Activated naive CD4-positive, alpha-beta T cell treated with anti-CD3 and anti-CD28 coated beads, Interleukin-2, amount 10 ng/mL, durations not matched to agents 7 days and 5 days (primary cell): ENCODE measurements around the gene LRBA.
A peak's percentile ranks its signal among the peaks of the same experiment; 100 is the strongest.
"Not testable (repeated sequence)": the region's sequence is repeated elsewhere in the genome, so short reads cannot be mapped to it uniquely, and the experiment has no call there.

Experiments used
- CTCF ChIA-PET: fragments of 350-600 bp; sonication (Branson Sonifier 250); formaldehyde crosslinking; loops from one replicate; lab custom pipeline; 2021; ENCODE audit warnings: antibody characterized with exemption; lab: Charles Lee
- DNase-seq: peaks from one replicate; pipeline ENCODE4 v3.0.0-alpha.2; 2020
- H3K27ac Mint-ChIP-seq: one replicate; pipeline ENCODE4 v1.8.0; 2021; ENCODE audit warnings: mild to moderate bottlenecking, moderate library complexity, mixed read lengths
- H3K27me3 Mint-ChIP-seq: one replicate; pipeline ENCODE4 v1.8.0; 2021; ENCODE audit warnings: mild to moderate bottlenecking, mixed read lengths
- H3K36me3 Mint-ChIP-seq: one replicate; pipeline ENCODE4 v1.8.0; 2021; ENCODE audit warnings: mixed read lengths
- H3K4me1 Mint-ChIP-seq: one replicate; pipeline ENCODE4 v1.8.0; 2021; ENCODE audit warnings: mixed read lengths
- H3K4me3 Mint-ChIP-seq: one replicate; pipeline ENCODE4 v1.8.0; 2021; ENCODE audit warnings: mild to moderate bottlenecking, moderate library complexity, mixed read lengths
- H3K9me3 Mint-ChIP-seq: one replicate; pipeline ENCODE4 v1.8.0; 2021; ENCODE audit warnings: mixed read lengths

The LRBA gene

DNA sequence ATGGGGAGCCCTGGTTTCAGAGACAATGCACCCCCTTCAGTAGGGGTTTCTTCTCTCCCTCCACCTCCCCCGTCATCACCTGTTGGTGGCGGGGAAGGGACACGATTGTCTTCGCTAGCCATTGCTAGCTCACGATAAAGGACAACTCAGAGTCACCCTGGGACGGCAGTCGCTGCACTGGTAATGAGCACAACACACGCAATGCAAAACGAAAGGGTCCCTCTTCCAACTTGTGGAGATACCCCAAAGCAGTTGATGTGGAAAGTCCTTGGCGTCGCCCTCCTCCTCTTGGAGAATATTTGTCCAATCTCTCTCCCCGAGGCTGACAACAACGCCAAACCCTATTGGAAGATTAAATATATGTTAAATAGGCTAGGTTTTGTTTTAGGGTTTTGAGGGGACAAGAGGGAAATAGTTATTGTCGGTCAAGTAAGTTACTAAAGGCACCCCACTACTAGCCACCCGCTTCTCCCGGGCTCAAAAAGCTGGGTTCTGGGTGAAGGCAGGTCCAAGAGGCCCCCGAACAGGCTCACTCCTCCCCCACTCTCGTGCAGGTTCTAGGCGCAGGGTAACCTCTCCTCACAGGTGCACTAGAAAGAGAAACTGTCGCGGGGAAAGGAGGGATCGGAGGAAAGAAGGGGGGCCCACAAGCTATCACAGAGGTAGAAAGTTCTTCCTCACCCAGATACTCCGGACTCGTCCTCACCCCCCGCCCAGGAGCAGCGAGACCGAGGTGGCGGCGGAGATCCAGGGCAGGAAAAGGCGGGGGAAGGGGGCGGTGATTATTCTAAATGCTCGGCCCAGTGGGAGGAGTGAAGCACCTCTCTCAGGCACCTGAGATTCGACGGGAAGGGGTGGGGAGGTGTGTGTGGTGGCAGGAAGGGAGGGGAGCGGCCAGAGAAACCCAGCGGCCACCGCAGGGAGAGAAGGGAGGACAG, at the start of gene LRBA:
LRBA (minus strand) TSS at position 764 of the 938 bp plus-strand sequence; CDS start at position 122, 642 bp downstream.
- H3K36me3 Mint-ChIP-seq = peaks cover 10% of the 10 kb centered on the region
- H3K9me3 Mint-ChIP-seq = no peaks in the 10 kb centered on the region
- peak within 1 kb of the TSS; percentile 99 for H3K27ac Mint-ChIP-seq
- peaks cover 31% of the 10 kb centered on the region for H3K4me1 Mint-ChIP-seq
- CTCF ChIA-PET = interaction anchor here (1.0 kb wide), 1 partner anchor 11 kb away, joined by 3 read pairs; no protein-coding TSS in a partner anchor
- peak within 1 kb of the TSS; percentile 100 for H3K4me3 Mint-ChIP-seq
- DNase-seq = peak; percentile 93
- H3K27me3 Mint-ChIP-seq = peaks cover 6% of the 10 kb centered on the region

DNA sequence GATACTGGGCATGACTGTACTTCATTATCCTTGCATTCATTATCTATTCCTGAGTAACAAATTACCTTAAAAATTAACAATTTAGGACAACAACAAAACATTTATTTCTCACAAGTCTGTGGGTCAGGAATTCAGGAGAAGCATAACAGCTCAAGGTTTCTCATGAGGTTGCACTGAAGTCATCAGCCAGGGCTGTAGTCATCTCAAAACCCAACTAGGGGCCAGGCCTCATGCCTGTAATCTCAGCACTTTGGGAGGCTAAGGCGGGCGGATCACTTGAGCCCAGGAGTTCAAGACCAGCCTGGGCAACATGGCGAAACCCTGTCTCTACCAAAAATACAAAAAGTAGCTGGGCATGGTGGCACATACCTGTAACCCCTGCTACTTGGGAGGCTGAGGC, 48.1 kb upstream of the LRBA start:
- H3K27ac Mint-ChIP-seq, H3K4me3 Mint-ChIP-seq, H3K27me3 Mint-ChIP-seq, H3K9me3 Mint-ChIP-seq, CTCF ChIA-PET, H3K4me1 Mint-ChIP-seq, DNase-seq, H3K36me3 Mint-ChIP-seq: not testable (repeated sequence)

DNA sequence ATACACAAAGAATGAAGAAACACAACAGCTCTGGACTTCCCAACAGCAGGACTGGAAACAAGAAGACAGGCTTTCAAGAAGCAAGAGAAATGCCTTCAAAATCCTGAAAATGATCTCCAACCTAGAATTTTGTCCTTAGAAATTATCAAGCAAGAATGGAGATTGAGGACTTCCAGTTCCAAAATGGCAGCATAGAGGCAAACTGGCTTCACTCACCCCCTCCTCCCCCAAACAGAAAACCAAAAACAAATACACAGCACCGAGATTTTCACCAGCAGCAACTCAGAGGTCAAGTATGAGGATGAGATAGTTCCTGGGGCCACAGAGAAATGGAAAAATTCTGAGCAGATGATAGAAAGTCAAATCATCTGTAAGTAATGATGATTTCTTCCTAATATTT, 40.5 kb upstream of the LRBA start:
- no peaks in the 10 kb centered on the region for H3K36me3 Mint-ChIP-seq
- H3K27me3 Mint-ChIP-seq = no peaks in the 10 kb centered on the region
- no peaks in the 10 kb centered on the region for H3K9me3 Mint-ChIP-seq
- H3K4me3 Mint-ChIP-seq = no peak overlapping the region
- H3K27ac Mint-ChIP-seq = no peak overlapping the region
- no peaks in the 10 kb centered on the region for H3K4me1 Mint-ChIP-seq
- CTCF ChIA-PET = no interaction called here
- DNase-seq = no peak

DNA sequence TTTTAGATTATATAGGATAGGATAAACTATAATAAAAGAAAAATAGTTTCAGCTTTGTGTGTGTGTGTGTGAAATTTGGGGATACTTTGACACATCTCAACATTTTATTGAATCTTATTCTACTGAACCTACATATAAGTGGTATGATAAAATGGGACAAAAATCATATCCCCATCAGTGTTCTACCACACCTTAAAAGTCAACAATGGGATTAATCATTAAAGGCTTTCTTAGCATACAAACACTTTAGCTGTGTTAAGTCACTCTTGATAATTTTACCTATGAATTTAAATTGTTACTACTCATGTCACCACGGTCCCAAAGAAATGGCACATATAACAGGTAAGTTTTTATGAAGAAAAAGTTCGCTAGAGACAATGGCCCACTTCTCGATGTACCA, 37.7 kb upstream of the LRBA start:
- no peak overlapping the region for H3K27ac Mint-ChIP-seq
- H3K9me3 Mint-ChIP-seq = no peaks in the 10 kb centered on the region
- no peak for DNase-seq
- CTCF ChIA-PET = no interaction called here
- no peaks in the 10 kb centered on the region for H3K4me1 Mint-ChIP-seq
- H3K4me3 Mint-ChIP-seq = no peak overlapping the region
- H3K27me3 Mint-ChIP-seq = no peaks in the 10 kb centered on the region
- H3K36me3 Mint-ChIP-seq = no peaks in the 10 kb centered on the region

- Mint-ChIP-seq H3K27ac (no peak overlapping the region), H3K4me3 (no peak overlapping the region), H3K27me3 (no peaks in the 10 kb centered on the region), H3K9me3 (no peaks in the 10 kb centered on the region), H3K36me3 (no peaks in the 10 kb centered on the region), H3K4me1 (no peaks in the 10 kb centered on the region)
- CTCF ChIA-PET = no interaction called here
- DNase-seq = no peak
These were observed 34.4 kb upstream of the LRBA start for GRCh38 chr4:151049430-151049884.

DNA sequence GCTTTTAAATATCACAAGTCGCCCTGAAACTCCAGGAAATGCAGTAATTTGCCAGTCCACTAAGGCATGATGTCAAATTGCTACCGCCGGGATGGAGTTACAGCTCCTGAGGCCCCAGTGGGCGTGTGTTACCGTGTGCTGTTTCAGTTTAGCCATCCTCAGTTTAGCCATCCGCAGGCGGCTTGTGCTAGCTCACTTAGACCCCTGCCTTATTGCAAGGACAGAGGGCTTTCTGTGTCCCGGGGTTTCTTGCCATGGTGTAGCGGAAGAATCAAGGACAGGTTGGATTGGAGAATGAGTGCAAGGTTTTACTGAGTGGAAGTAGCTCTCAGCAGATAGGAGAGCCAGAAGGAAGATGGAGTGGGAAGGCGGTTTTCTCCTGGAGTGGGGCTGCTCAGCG, 33.8 kb upstream of the LRBA start:
- H3K36me3 Mint-ChIP-seq = no peaks in the 10 kb centered on the region
- H3K27ac Mint-ChIP-seq = no peak overlapping the region
- H3K4me1 Mint-ChIP-seq = no peaks in the 10 kb centered on the region
- CTCF ChIA-PET = interaction anchor here (0.6 kb wide), 1 partner anchor 319 kb away, joined by 4 read pairs; no protein-coding TSS in a partner anchor
- DNase-seq = no peak
- no peaks in the 10 kb centered on the region for H3K27me3 Mint-ChIP-seq
- H3K4me3 Mint-ChIP-seq = no peak overlapping the region
- H3K9me3 Mint-ChIP-seq = no peaks in the 10 kb centered on the region

DNA sequence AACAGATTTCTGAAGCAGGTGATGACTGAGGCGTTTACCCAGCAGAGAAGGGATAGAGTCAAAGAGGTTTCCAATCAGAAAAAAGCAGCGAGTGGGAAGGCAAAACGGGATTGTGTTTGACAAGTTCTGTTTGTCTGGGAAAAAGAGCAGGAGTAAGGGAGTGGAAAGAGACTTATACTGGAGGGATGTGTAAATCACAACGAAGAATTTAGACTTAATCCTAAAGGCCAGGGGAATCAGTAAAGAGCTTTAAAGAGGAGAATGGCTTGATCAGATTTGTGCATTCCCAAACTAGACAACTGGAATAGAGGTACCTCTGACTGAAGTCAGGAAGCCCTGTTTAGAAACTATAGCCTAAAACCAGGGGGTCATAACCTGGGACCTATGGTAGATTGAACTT, 31.5 kb upstream of the LRBA start:
- Mint-ChIP-seq H3K27ac (no peak overlapping the region), H3K36me3 (no peaks in the 10 kb centered on the region), H3K27me3 (no peaks in the 10 kb centered on the region), H3K9me3 (no peaks in the 10 kb centered on the region), H3K4me1 (no peaks in the 10 kb centered on the region), H3K4me3 (no peak overlapping the region)
- no peak for DNase-seq
- CTCF ChIA-PET = no interaction called here

- no peaks in the 10 kb centered on the region for H3K27me3 Mint-ChIP-seq
- CTCF ChIA-PET = no interaction called here
- no peak overlapping the region for H3K27ac Mint-ChIP-seq
- no peak overlapping the region for H3K4me3 Mint-ChIP-seq
- no peak for DNase-seq
- no peaks in the 10 kb centered on the region for H3K4me1 Mint-ChIP-seq
- no peaks in the 10 kb centered on the region for H3K9me3 Mint-ChIP-seq
- H3K36me3 Mint-ChIP-seq = no peaks in the 10 kb centered on the region
These were observed 30.8 kb upstream of the LRBA start for GRCh38 chr4:151045907-151046306.

DNA sequence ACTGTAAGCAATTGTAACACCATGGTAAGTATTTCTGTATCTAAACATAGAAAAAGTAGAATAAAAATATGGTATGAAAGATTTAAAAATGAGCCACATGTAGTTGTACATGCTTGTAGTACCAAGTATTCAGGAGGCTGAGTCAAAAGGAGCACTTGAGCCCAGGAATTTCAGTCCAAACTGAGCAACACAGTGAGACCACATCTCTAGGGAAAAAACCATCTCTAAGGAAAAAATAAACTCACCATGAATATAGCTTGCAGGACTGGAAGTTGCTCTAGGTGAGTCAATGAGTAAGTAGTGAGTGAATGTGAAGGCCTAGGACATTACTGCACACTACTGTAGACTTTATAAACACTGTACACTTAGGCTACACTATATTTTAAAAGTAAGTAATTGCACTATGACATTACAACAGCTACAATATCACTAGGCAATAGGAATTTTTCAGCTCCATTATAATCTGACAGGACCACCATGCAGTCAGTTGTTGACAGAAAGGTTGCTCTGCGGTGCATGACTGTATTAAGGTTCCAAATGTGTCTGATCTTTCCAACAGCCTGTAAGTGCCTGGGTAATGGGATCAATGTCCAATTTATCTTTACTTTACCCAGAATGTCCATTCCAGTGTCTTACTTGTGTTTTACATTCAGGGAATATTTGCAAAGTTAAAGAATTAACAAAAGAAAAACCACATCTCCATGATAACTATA, 28.9 kb upstream of the LRBA start:
- no peaks in the 10 kb centered on the region for H3K36me3 Mint-ChIP-seq
- CTCF ChIA-PET = no interaction called here

DNA sequence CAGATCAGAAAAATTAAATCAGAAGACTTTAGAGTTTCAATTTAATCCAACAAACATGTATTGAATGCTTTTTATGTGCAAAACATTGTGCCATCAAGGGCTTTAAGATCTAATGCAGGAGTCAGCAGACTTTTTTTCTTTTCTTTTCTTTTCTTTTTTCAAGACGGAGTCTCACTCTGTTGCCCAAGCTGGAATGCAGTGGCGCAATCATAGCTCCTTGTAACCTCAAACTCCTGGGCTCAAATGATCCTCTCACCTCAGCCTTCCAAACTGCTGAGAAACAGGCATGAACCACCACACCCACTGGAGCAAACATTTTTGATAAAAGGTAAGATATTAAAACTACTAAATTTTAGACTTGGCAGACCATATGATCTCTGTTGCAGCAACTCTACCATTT, 24.6 kb upstream of the LRBA start:
- Mint-ChIP-seq H3K9me3 (no peaks in the 10 kb centered on the region), H3K27me3 (no peaks in the 10 kb centered on the region), H3K36me3 (no peaks in the 10 kb centered on the region), H3K4me1 (no peaks in the 10 kb centered on the region), H3K4me3 (no peak overlapping the region), H3K27ac (no peak overlapping the region)
- CTCF ChIA-PET = no interaction called here
- DNase-seq = no peak

More for the DNA sequence above, 28.9 kb upstream of the LRBA start:
- no peak overlapping the region for H3K27ac Mint-ChIP-seq
- no peak overlapping the region for H3K4me3 Mint-ChIP-seq
- no peaks in the 10 kb centered on the region for H3K9me3 Mint-ChIP-seq
- DNase-seq = no peak
- no peaks in the 10 kb centered on the region for H3K27me3 Mint-ChIP-seq
- H3K4me1 Mint-ChIP-seq = no peaks in the 10 kb centered on the region

- H3K4me3 Mint-ChIP-seq = no peak overlapping the region
- no peak overlapping the region for H3K27ac Mint-ChIP-seq
These were observed 23.5 kb upstream of the LRBA start for GRCh38 chr4:151038452-151039157.

GRCh38 chr4:151035911-151036310, 20.8 kb upstream of the LRBA start:
- CTCF ChIA-PET = no interaction called here
- no peaks in the 10 kb centered on the region for H3K27me3 Mint-ChIP-seq
- no peak for DNase-seq

More at GRCh38 chr4:151038452-151039157, 23.5 kb upstream of the LRBA start:
- CTCF ChIA-PET = no interaction called here
- DNase-seq = no peak
- H3K9me3 Mint-ChIP-seq = no peaks in the 10 kb centered on the region
- no peaks in the 10 kb centered on the region for H3K36me3 Mint-ChIP-seq
- H3K27me3 Mint-ChIP-seq = no peaks in the 10 kb centered on the region
- no peaks in the 10 kb centered on the region for H3K4me1 Mint-ChIP-seq

DNA sequence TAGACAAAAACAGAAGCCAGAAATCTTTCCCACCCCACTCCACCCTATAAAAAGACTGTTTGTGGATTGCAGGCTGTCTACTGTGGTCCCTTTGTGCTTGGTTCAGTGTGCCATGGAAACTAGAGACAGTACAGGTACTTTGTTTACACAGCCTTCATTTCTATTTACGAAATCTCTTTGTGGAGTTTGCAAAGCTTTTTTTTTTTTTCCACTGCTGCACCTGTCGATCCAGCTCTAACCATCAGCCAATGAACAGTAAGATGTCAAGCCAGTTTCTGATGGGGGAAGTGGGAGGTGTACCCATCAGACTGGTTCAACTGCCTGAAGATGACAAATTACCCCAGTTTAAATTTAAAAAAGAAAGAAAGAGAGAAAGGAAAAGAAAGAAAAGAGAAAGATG, 20.2 kb upstream of the LRBA start:
- Mint-ChIP-seq H3K27ac (no peak overlapping the region), H3K9me3 (no peaks in the 10 kb centered on the region), H3K4me3 (no peak overlapping the region), H3K27me3 (no peaks in the 10 kb centered on the region), H3K4me1 (peaks cover 14% of the 10 kb centered on the region), H3K36me3 (no peaks in the 10 kb centered on the region)
- CTCF ChIA-PET = no interaction called here
- DNase-seq = no peak

More at GRCh38 chr4:151035911-151036310, 20.8 kb upstream of the LRBA start:
- Mint-ChIP-seq H3K4me3 (no peak overlapping the region), H3K4me1 (peaks cover 12% of the 10 kb centered on the region), H3K9me3 (no peaks in the 10 kb centered on the region), H3K36me3 (no peaks in the 10 kb centered on the region), H3K27ac (no peak overlapping the region)

DNA sequence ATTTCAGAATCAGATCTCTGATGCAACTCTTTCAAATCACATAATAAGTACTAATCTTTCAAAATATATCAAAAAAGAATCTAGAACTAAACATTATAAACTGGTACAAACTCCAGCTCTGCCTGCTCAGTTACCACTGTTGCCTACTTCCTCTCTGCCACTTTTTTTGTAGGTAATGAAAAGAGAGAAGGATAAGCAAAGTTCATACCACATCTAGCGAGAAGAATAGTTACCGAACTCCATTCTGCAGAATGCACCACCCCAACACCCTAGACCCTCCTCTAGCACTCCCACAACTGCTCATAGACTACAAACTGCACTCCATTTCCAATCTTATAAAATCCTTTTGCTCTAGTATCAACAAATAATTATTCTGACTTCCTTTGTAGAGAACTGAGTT, 19.7 kb upstream of the LRBA start:
- no peak for DNase-seq
- Mint-ChIP-seq H3K36me3 (no peaks in the 10 kb centered on the region), H3K9me3 (no peaks in the 10 kb centered on the region), H3K27ac (no peak overlapping the region), H3K4me1 (peaks cover 17% of the 10 kb centered on the region), H3K27me3 (no peaks in the 10 kb centered on the region), H3K4me3 (no peak overlapping the region)
- CTCF ChIA-PET = no interaction called here
